WTC11 (cell line): Measurements from ENCODE around the gene MAGEB17. TPM values are rescaled to one million over a fixed set of nuclear protein-coding genes. Genes with fewer than 3 reads are reported as not detected.

Experiments used
- ATAC-seq: fragments of 200-7000 bp; cut with Tn5 transposase; 2 replicates; pipeline ENCODE4 v1.10.0; 2021; ENCODE audit warnings: mild to moderate bottlenecking, moderate library complexity
- CTCF ChIA-PET: fragments of 300-600 bp; sonication (Branson Sonifier 250); formaldehyde crosslinking; loops from one replicate; lab custom pipeline; 2021; ENCODE audit warnings: antibody characterized with exemption; lab: Charles Lee
- POLR2A ChIA-PET: fragments of 350-600 bp; sonication (Branson Sonifier 250); formaldehyde crosslinking; loops from one replicate; lab custom pipeline; 2021; ENCODE audit warnings: antibody characterized with exemption; lab: Charles Lee
- DNase-seq: peaks from one replicate; pipeline ENCODE4 v3.0.0; 2021; ENCODE audit warnings: low spot score
- H3K27ac Mint-ChIP-seq: 2 replicates; pipeline ENCODE4 v1.8.0; 2021; ENCODE audit warnings: mixed read lengths
- H3K27me3 Mint-ChIP-seq: 2 replicates; pipeline ENCODE4 v1.8.0; 2021; ENCODE audit warnings: low read depth, mild to moderate bottlenecking, moderate library complexity, mixed read lengths
- H3K36me3 Mint-ChIP-seq: 2 replicates; pipeline ENCODE4 v1.8.0; 2021; ENCODE audit warnings: mixed read lengths
- H3K4me1 Mint-ChIP-seq: 2 replicates; pipeline ENCODE4 v1.8.0; 2022; ENCODE audit warnings: mixed read lengths
- H3K4me3 Mint-ChIP-seq: 2 replicates; pipeline ENCODE4 v1.8.0; 2021; ENCODE audit warnings: mild to moderate bottlenecking, moderate library complexity, mixed read lengths
- H3K9me3 Mint-ChIP-seq: 2 replicates; pipeline ENCODE4 v1.8.0; 2021; ENCODE audit warnings: mixed read lengths
- CREM ChIP-seq: sonication (generic); formaldehyde crosslinking; IDR thresholded peaks from 2 replicates; pipeline ENCODE4 v1.8.1; 2022; ENCODE audit warnings: mild to moderate bottlenecking, missing genetic modification reagents, moderate library complexity
- E2F1 ChIP-seq: sonication (generic); formaldehyde crosslinking; IDR thresholded peaks from 2 replicates; pipeline ENCODE4 v1.8.0; 2022; ENCODE audit warnings: mild to moderate bottlenecking, missing genetic modification reagents
- EMX1 ChIP-seq: fragments of 250-450 bp; sonication (Bioruptor Pico); IDR thresholded peaks from 2 replicates; pipeline ENCODE4 v1.8.0; 2021; ENCODE audit warnings: mild to moderate bottlenecking
- JAZF1 ChIP-seq: fragments of 250-450 bp; sonication (Bioruptor Pico); IDR thresholded peaks from 2 replicates; pipeline ENCODE4 v1.9.0; 2021; ENCODE audit warnings: moderate library complexity, mild to moderate bottlenecking, inconsistent platforms
- JUN ChIP-seq: sonication (generic); formaldehyde crosslinking; IDR thresholded peaks from 2 replicates; pipeline ENCODE4 v1.8.0; 2023; ENCODE audit warnings: mild to moderate bottlenecking, missing genetic modification reagents
- NFATC4 ChIP-seq: fragments of 250-450 bp; sonication (Bioruptor Pico); IDR thresholded peaks from 2 replicates; pipeline ENCODE4 v1.9.0; 2021; ENCODE audit warnings: mild to moderate bottlenecking
- NFE2L1 ChIP-seq: sonication (generic); formaldehyde crosslinking; IDR thresholded peaks from 2 replicates; pipeline ENCODE4 v1.8.1; 2023; ENCODE audit warnings: missing genetic modification reagents
- RORB ChIP-seq: fragments of 250-450 bp; sonication (Bioruptor Pico); IDR thresholded peaks from 2 replicates; pipeline ENCODE4 v1.9.0; 2021; ENCODE audit warnings: mild to moderate bottlenecking
- SMAD4 ChIP-seq: sonication (generic); formaldehyde crosslinking; IDR thresholded peaks from 2 replicates; pipeline ENCODE4 v1.8.0; 2022; ENCODE audit warnings: mild to moderate bottlenecking, missing genetic modification reagents
- SOX15 ChIP-seq: fragments of 250-450 bp; sonication (Bioruptor Pico); IDR thresholded peaks from 2 replicates; pipeline ENCODE4 v1.9.0; 2021; ENCODE audit warnings: mild to moderate bottlenecking
- TCF7 ChIP-seq: sonication (generic); formaldehyde crosslinking; IDR thresholded peaks from 2 replicates; pipeline ENCODE4 v1.8.0; 2022; ENCODE audit warnings: mild to moderate bottlenecking, low read depth, missing genetic modification reagents, moderate library complexity
- TEAD1 ChIP-seq: sonication (generic); formaldehyde crosslinking; IDR thresholded peaks from 2 replicates; pipeline ENCODE4 v1.8.0; 2022; ENCODE audit warnings: mild to moderate bottlenecking, missing genetic modification reagents
- USF1 ChIP-seq: sonication (generic); formaldehyde crosslinking; IDR thresholded peaks from 2 replicates; pipeline ENCODE4 v1.8.0; 2022; ENCODE audit warnings: mild to moderate bottlenecking, missing genetic modification reagents
- USF2 ChIP-seq: sonication (generic); formaldehyde crosslinking; IDR thresholded peaks from 2 replicates; pipeline ENCODE4 v1.8.1; 2023; ENCODE audit warnings: mild to moderate bottlenecking, missing genetic modification reagents, moderate library complexity
- ZBTB21 ChIP-seq: sonication (generic); formaldehyde crosslinking; IDR thresholded peaks from 2 replicates; pipeline ENCODE4 v1.8.1; 2023; ENCODE audit warnings: mild to moderate bottlenecking, missing genetic modification reagents, borderline replicate concordance
- ZNF281 ChIP-seq: sonication (generic); formaldehyde crosslinking; IDR thresholded peaks from 2 replicates; pipeline ENCODE4 v1.8.0; 2023; ENCODE audit warnings: mild to moderate bottlenecking, missing genetic modification reagents
- total RNA-seq: library from RNA; stranded (reverse); gene quantifications from 3 replicates; pipeline ENCODE4 v1.2.3, GENCODE V29; 2021
- TF ChIP-seq, protein P1 (sequence below): sonication (generic); formaldehyde crosslinking; IDR thresholded peaks from 2 replicates; pipeline ENCODE4 v1.8.0; 2022; ENCODE audit warnings: missing genetic modification reagents
- TF ChIP-seq, protein P2 (sequence below): sonication (generic); formaldehyde crosslinking; conservative IDR thresholded peaks from 2 replicates; pipeline ENCODE4 v1.8.1; 2023; ENCODE audit warnings: mild to moderate bottlenecking, low read depth, missing genetic modification reagents, moderate library complexity
- TF ChIP-seq, protein P3 (sequence below): fragments of 250-450 bp; sonication (Bioruptor Pico); conservative IDR thresholded peaks from 2 replicates; pipeline ENCODE4 v1.9.0; 2021; ENCODE audit warnings: mild to moderate bottlenecking
- TF ChIP-seq, protein P4 (sequence below): sonication (generic); formaldehyde crosslinking; IDR thresholded peaks from 2 replicates; pipeline ENCODE4 v1.8.1; 2022; ENCODE audit warnings: mild to moderate bottlenecking, missing genetic modification reagents, moderate library complexity, borderline replicate concordance

The MAGEB17 gene
- total RNA-seq, 1 experiment from 2014 or later: 0.63 TPM

- no peak for ATAC-seq
- Mint-ChIP-seq H3K4me3 (no peak overlapping the region), H3K27ac (no peak overlapping the region), H3K4me1 (peaks cover 41% of the 10 kb centered on the region), H3K27me3 (no peaks in the 10 kb centered on the region), H3K36me3 (no peaks in the 10 kb centered on the region), H3K9me3 (peaks cover 6% of the 10 kb centered on the region; the same call in 1 of the 2 replicates)
- CTCF ChIA-PET: no interaction called here
- POLR2A ChIA-PET: no interaction called here
- TF ChIP-seq RORB (CRISPR knock-in tag) (no peak), SOX15 (CRISPR knock-in tag) (no peak), JAZF1 (no peak), JUN (CRISPR knock-in tag) (no peak), EMX1 (CRISPR knock-in tag) (no peak), TEAD1 (CRISPR knock-in tag) (no peak), TCF7 (CRISPR knock-in tag) (no peak), E2F1 (no peak), CREM (CRISPR knock-in tag) (no peak), USF1 (CRISPR knock-in tag) (no peak), NFE2L1 (CRISPR knock-in tag) (no peak), NFATC4 (no peak), SMAD4 (CRISPR knock-in tag) (no peak), ZBTB21 (CRISPR knock-in tag) (no peak), USF2 (CRISPR knock-in tag) (no peak), ZNF281 (CRISPR knock-in tag) (no peak)
- TF ChIP-seq, protein P1, sequence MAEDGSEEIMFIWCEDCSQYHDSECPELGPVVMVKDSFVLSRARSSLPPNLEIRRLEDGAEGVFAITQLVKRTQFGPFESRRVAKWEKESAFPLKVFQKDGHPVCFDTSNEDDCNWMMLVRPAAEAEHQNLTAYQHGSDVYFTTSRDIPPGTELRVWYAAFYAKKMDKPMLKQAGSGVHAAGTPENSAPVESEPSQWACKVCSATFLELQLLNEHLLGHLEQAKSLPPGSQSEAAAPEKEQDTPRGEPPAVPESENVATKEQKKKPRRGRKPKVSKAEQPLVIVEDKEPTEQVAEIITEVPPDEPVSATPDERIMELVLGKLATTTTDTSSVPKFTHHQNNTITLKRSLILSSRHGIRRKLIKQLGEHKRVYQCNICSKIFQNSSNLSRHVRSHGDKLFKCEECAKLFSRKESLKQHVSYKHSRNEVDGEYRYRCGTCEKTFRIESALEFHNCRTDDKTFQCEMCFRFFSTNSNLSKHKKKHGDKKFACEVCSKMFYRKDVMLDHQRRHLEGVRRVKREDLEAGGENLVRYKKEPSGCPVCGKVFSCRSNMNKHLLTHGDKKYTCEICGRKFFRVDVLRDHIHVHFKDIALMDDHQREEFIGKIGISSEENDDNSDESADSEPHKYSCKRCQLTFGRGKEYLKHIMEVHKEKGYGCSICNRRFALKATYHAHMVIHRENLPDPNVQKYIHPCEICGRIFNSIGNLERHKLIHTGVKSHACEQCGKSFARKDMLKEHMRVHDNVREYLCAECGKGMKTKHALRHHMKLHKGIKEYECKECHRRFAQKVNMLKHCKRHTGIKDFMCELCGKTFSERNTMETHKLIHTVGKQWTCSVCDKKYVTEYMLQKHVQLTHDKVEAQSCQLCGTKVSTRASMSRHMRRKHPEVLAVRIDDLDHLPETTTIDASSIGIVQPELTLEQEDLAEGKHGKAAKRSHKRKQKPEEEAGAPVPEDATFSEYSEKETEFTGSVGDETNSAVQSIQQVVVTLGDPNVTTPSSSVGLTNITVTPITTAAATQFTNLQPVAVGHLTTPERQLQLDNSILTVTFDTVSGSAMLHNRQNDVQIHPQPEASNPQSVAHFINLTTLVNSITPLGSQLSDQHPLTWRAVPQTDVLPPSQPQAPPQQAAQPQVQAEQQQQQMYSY (CRISPR knock-in tag): no peak
- TF ChIP-seq, protein P2, sequence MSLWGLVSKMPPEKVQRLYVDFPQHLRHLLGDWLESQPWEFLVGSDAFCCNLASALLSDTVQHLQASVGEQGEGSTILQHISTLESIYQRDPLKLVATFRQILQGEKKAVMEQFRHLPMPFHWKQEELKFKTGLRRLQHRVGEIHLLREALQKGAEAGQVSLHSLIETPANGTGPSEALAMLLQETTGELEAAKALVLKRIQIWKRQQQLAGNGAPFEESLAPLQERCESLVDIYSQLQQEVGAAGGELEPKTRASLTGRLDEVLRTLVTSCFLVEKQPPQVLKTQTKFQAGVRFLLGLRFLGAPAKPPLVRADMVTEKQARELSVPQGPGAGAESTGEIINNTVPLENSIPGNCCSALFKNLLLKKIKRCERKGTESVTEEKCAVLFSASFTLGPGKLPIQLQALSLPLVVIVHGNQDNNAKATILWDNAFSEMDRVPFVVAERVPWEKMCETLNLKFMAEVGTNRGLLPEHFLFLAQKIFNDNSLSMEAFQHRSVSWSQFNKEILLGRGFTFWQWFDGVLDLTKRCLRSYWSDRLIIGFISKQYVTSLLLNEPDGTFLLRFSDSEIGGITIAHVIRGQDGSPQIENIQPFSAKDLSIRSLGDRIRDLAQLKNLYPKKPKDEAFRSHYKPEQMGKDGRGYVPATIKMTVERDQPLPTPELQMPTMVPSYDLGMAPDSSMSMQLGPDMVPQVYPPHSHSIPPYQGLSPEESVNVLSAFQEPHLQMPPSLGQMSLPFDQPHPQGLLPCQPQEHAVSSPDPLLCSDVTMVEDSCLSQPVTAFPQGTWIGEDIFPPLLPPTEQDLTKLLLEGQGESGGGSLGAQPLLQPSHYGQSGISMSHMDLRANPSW (CRISPR knock-in tag): no peak
- TF ChIP-seq, protein P3, sequence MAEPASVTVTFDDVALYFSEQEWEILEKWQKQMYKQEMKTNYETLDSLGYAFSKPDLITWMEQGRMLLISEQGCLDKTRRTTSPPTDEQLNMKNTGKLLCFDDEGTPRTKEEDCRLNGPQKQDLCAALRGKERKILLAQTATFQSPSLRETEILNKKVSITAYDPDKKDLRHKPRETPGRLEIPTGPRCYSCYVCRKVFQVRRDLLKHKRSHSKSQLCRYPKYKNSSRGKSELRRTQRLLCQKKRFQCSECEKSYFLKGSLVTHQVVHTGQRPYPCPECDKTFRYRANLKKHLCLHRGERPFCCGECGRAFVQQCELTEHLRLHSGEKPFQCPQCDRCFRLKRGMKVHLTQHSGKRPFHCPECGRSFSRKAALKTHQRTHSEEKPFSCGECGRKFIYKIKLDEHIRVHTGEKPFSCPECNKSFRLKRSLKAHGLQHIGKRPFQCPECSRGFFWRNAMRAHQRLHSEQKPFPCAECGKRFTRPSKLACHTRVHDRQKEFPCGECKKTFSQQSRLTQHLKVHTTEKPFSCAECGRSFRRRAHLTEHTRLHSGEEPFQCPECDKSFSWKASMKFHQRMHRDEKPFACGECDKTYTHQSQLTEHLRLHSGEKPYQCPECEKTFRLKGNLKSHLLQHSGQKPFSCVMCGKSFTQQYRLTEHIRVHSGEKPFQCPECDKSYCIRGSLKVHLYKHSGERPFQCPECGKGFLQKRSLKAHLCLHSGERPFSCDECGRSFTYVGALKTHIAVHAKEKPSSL (CRISPR knock-in tag): no peak
- TF ChIP-seq, protein P4, sequence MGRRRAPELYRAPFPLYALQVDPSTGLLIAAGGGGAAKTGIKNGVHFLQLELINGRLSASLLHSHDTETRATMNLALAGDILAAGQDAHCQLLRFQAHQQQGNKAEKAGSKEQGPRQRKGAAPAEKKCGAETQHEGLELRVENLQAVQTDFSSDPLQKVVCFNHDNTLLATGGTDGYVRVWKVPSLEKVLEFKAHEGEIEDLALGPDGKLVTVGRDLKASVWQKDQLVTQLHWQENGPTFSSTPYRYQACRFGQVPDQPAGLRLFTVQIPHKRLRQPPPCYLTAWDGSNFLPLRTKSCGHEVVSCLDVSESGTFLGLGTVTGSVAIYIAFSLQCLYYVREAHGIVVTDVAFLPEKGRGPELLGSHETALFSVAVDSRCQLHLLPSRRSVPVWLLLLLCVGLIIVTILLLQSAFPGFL (CRISPR knock-in tag): no peak
- DNase-seq: no peak
Observed at GRCh38 chrX:16191605-16192004, 24.3 kb downstream of the MAGEB17 start.
